ENCODE measurements around the gene RAD51B. TPM values are rescaled to one million over a fixed set of nuclear protein-coding genes. Genes with fewer than 3 reads are reported as not detected.

The RAD51B gene
- total and polyA plus RNA-seq, 4 donors, result 2.5 to 95.0 (median 9.6) TPM

DNA sequence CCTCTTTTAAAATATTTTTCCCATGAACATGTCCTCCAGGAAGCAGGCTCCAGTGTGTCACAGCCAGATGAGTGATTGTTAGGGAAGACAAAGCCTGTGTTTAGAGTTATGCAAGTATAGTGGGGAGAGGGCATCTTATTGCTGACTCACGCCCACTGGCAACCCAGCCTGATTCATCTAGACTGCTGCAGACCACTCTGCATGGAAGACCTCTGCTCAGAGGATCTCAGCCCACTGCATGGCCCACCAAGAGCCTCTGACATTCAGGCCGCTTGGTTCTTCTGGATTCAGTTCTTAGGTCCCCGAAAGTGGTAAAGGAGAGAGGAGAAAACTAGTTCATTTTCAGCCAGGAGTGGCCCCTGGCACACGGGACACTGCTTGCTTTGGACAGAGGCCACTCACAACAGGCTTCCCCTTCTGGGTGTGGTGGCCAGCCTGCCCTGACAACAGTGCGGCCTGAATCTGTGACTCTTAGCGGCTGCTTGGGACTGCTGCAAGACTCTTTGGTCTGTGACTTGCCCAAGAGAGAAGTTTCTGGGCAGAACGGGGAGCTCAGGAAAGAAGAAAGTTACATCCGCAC, 707.0 kb downstream of the RAD51B start:
- Histone ChIP-seq H3K36me3 (ENCODE audit: control insufficient read depth in 4 of 4, insufficient read depth in 4 of 4, low read length in 4 of 4) (no peaks in the 10 kb centered on the region), H3K9ac (ENCODE audit: insufficient read depth in 1 of 2, low read length in 2 of 2) (no peak overlapping the region), H3K27me3 (ENCODE audit: control insufficient read depth in 3 of 3, insufficient read depth in 3 of 3, low read length in 2 of 3) (no peaks in the 10 kb centered on the region), H3K9me3 (ENCODE audit: control insufficient read depth in 4 of 4, insufficient read depth in 3 of 4, low read length in 3 of 4) (peaks cover 0 to 4% (median under 1%) of the 10 kb centered on the region in 4 donors), H3K27ac (ENCODE audit: low read depth in 1 of 2, low read length in 1 of 2) (peak overlapping the region in 1 of 2 donors; percentile 85), H3K4me1 (ENCODE audit: control insufficient read depth in 5 of 5, insufficient read depth in 5 of 5, low read length in 5 of 5) (peaks cover 3 to 26% (median 19%) of the 10 kb centered on the region in 5 donors), H3K4me3 (no peak overlapping the region)
- TF ChIP-seq, protein P1, sequence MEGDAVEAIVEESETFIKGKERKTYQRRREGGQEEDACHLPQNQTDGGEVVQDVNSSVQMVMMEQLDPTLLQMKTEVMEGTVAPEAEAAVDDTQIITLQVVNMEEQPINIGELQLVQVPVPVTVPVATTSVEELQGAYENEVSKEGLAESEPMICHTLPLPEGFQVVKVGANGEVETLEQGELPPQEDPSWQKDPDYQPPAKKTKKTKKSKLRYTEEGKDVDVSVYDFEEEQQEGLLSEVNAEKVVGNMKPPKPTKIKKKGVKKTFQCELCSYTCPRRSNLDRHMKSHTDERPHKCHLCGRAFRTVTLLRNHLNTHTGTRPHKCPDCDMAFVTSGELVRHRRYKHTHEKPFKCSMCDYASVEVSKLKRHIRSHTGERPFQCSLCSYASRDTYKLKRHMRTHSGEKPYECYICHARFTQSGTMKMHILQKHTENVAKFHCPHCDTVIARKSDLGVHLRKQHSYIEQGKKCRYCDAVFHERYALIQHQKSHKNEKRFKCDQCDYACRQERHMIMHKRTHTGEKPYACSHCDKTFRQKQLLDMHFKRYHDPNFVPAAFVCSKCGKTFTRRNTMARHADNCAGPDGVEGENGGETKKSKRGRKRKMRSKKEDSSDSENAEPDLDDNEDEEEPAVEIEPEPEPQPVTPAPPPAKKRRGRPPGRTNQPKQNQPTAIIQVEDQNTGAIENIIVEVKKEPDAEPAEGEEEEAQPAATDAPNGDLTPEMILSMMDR (IDR thresholded peaks at IDR 0.05; ENCODE audit: control extremely low read depth, extremely low read depth), result no peak
- peak; percentile 70 for ATAC-seq (ENCODE audit: insufficient read depth, low FRiP score)
- no peak for DNase-seq
- WGBS, 2 donors, result 58 to 71% methylated on average over 8 of the region's 8 CpGs

DNA sequence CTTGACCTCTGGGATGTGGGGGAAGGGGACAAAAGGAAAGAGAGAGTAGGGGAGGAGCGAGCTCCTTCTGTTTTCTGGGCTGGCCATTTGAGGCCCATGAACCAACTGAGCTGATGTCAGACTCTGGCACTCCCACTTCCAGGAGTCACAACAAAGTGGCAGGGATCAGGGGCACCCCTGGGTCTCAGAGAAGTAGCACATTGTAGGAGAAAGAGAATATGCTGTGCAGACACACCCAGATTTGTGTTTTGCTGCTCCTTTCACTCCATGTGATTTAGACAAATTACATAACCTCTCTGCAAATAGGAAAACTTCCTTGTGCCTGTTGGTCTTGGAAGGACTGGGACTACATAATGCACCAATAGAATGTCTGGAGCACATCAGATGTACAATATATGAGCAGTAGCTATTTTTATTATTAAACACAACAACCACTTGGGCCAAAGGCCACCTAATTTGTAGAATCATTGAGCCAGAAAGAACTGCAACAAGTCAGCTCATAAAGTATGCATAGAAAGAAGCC, 707.8 kb downstream of the RAD51B start:
- Histone ChIP-seq H3K4me1 (ENCODE audit: control insufficient read depth in 5 of 5, insufficient read depth in 5 of 5, low read length in 5 of 5) (peaks cover 0 to 18% (median 11%) of the 10 kb centered on the region in 5 donors), H3K27me3 (ENCODE audit: control insufficient read depth in 3 of 3, insufficient read depth in 3 of 3, low read length in 2 of 3) (no peaks in the 10 kb centered on the region), H3K36me3 (ENCODE audit: control insufficient read depth in 4 of 4, insufficient read depth in 4 of 4, low read length in 4 of 4) (no peaks in the 10 kb centered on the region), H3K9ac (ENCODE audit: insufficient read depth in 1 of 2, low read length in 2 of 2) (no peak overlapping the region), H3K27ac (ENCODE audit: low read depth in 1 of 2, low read length in 1 of 2) (peak overlapping the region in 1 of 2 donors; percentile 86), H3K9me3 (ENCODE audit: control insufficient read depth in 4 of 4, insufficient read depth in 3 of 4, low read length in 3 of 4) (peaks cover 0 to 4% (median under 1%) of the 10 kb centered on the region in 4 donors), H3K4me3 (no peak overlapping the region)
- WGBS, 2 donors, result 67 to 74% methylated on average over 1 of the region's 1 CpG
- TF ChIP-seq, protein P1 (IDR thresholded peaks at IDR 0.05; ENCODE audit: control extremely low read depth, extremely low read depth), result no peak
- DNase-seq (no peak), ATAC-seq (ENCODE audit: insufficient read depth, low FRiP score) (peak; percentile 29)

DNA sequence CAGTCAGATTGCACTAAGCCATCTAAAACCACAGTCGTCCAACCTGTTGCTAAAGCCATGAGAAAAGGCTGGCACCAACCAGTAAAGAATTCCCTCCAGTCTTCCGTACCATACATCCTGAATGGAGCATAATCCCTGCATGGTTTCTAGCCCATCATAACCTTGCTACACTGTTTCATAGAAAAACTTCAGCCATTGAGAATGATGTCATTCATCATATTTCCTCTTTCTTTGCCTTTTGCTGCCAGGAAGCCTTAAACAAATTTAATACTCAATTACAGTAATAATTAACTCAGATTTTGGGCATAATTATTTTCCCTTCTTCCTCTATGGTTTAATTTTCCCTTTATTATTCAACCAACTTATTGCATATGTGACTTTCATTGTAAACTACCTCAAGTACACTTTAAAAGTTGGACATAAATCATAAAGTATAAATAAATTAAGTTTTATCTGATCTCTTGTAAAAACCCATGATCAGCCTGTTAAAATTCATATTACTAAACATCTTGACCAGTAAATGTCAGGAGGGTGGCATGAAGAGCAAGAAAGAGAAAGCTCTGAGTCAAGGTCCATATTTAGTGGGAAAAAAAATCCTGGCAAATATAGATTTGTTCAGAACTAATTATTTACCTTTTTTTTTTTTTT, 708.6 kb downstream of the RAD51B start:
- Histone ChIP-seq H3K4me1 (ENCODE audit: control insufficient read depth in 5 of 5, insufficient read depth in 5 of 5, low read length in 5 of 5) (peaks cover 0 to 10% (median 7%) of the 10 kb centered on the region in 5 donors), H3K4me3 (no peak overlapping the region), H3K9me3 (ENCODE audit: control insufficient read depth in 4 of 4, insufficient read depth in 3 of 4, low read length in 3 of 4) (peaks cover 0 to 4% (median under 1%) of the 10 kb centered on the region in 4 donors), H3K36me3 (ENCODE audit: control insufficient read depth in 4 of 4, insufficient read depth in 4 of 4, low read length in 4 of 4) (no peaks in the 10 kb centered on the region), H3K27me3 (ENCODE audit: control insufficient read depth in 3 of 3, insufficient read depth in 3 of 3, low read length in 2 of 3) (no peaks in the 10 kb centered on the region), H3K27ac (ENCODE audit: low read depth in 1 of 2, low read length in 1 of 2) (no peak overlapping the region), H3K9ac (ENCODE audit: insufficient read depth in 1 of 2, low read length in 2 of 2) (no peak overlapping the region)
- 84 to 96% methylated on average over 2 of the region's 2 CpGs for WGBS, 2 donors
- TF ChIP-seq, protein P1 (IDR thresholded peaks at IDR 0.05; ENCODE audit: control extremely low read depth, extremely low read depth), result no peak
- ATAC-seq (ENCODE audit: insufficient read depth, low FRiP score) (no peak), DNase-seq (no peak)
